ENCODE results near the gene CD19. TPM values are rescaled to one million over a fixed set of nuclear protein-coding genes. Genes with fewer than 3 reads are reported as not detected.
"Not testable (repeated sequence)": the region's sequence is repeated elsewhere in the genome, so short reads cannot be mapped to it uniquely, and the experiment has no call there.

The CD19 gene
- total RNA-seq, 2 experiments from 2014 or later: 131 to 139 TPM

DNA sequence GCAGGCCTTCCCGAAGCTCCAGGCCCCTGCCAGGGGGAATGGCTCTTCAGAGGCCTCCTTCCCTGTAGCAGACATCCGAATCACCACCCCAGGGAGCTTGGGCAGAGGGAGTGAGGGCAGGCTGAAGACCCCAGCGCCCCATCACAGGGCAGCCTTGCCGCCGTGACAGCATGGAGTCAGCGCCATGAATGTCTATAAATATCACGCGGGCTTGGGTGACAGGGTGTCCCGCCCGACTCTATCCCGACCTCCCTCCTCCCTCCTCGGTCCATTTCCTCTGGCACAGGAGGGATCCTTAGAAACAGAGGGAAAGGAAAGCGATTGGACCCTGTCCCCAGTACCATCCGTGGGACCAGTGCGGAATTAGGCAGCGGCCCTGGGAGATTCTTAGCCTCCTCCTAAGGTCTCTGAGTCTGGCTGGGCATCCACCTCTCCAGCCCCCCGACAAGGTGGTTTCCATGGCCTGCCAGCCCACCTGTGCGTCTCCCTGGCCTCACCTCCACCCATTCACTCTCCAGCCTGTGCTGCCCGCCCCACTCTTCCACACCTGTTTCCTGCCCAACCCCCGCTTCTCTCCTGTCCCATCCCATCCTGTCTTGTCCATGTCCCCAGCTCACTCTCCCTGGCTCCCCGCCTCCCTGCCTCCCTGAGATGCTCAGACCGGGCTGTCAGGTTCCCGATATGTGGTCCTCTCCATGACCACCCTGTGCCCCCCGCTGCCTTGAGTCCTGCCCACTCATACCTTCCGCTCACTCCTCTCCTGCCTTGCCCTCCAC lies 48.4 kb upstream of the CD19 start:
- no TSS peak for BruUV-seq (replicated peaks)
- no peak for DNase-seq (ENCODE audit: low spot score)
- Histone ChIP-seq H3K9me2 (ENCODE audit: insufficient read depth, low read length) (no peaks in the 10 kb centered on the region), H3K36me3 (ENCODE audit: insufficient read depth, low read length) (no peaks in the 10 kb centered on the region), H2AFZ (ENCODE audit: low read length) (no peak overlapping the region), H3K4me1 (ENCODE audit: insufficient read depth, low read length, poor library complexity, severe bottlenecking) (peaks cover 11% of the 10 kb centered on the region), H3K27ac (ENCODE audit: low read depth, low read length, poor library complexity, severe bottlenecking) (no peak overlapping the region), H3K4me3 (ENCODE audit: low read depth, low read length, poor library complexity, severe bottlenecking) (no peak overlapping the region), H3K4me2 (ENCODE audit: low read length) (no peak overlapping the region), H4K20me1 (ENCODE audit: insufficient read depth, low read length) (no peaks in the 10 kb centered on the region), H3K9me3 (ENCODE audit: low read length) (no peaks in the 10 kb centered on the region), H3K79me2 (ENCODE audit: insufficient read depth, low read depth, low read length) (peaks cover 6% of the 10 kb centered on the region; the same call in 1 of the 2 replicates)
- no peak for TF ChIP-seq EZH2phosphoT487 (IDR thresholded peaks at IDR 0.05; ENCODE audit: borderline replicate concordance, low read depth, low read length)
- TF ChIP-seq CTCF (conservative IDR thresholded peaks at IDR 0.05; ENCODE audit: low read length): no peak
- ChIA-PET POLR2A (no interaction called here), CTCF (ENCODE audit: unreplicated experiment) (no interaction called here)
- intact Hi-C loops (cut with micrococcal nuclease; ENCODE audit: unreplicated experiment): no loop called here

DNA sequence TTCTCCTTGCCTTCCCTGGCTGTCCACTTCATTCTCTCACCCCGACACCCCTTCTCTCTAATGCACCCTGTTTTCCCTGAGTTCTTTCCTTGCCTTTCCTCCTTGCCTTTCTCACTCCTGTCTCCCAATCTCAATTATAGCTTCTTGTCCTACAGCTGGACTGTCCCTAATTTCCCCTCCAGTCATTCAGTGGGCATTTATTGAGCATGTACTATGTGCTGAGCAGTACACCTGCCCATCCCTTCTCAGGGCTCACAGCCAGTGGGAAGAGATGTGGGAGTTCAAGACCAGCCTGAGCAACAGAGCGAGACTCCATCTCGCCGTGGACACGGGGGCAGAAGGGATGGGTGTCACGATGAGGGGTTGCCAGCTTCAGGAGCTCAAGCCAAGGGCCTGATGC lies 47.7 kb upstream of the CD19 start:
- peaks cover 2% of the 10 kb centered on the region; the same call in 1 of the 2 replicates for H3K79me2 ChIP-seq (ENCODE audit: insufficient read depth, low read depth, low read length)
- intact Hi-C loops (cut with micrococcal nuclease; ENCODE audit: unreplicated experiment): no loop called here
- no peak overlapping the region for H2AFZ ChIP-seq (ENCODE audit: low read length)
- ChIA-PET CTCF (ENCODE audit: unreplicated experiment) (interaction anchor here (0.5 kb wide), 1 partner anchor 39 kb away, joined by 4 read pairs; no protein-coding TSS in a partner anchor), POLR2A (no interaction called here)
- no peaks in the 10 kb centered on the region for H3K9me2 ChIP-seq (ENCODE audit: insufficient read depth, low read length)
- no peak overlapping the region for H3K4me2 ChIP-seq (ENCODE audit: low read length)
- BruUV-seq (replicated peaks): no TSS peak
- H3K27ac ChIP-seq (ENCODE audit: low read depth, low read length, poor library complexity, severe bottlenecking): no peak overlapping the region
- no peaks in the 10 kb centered on the region for H3K9me3 ChIP-seq (ENCODE audit: low read length)
- H4K20me1 ChIP-seq (ENCODE audit: insufficient read depth, low read length): no peaks in the 10 kb centered on the region
- no peak overlapping the region for H3K4me3 ChIP-seq (ENCODE audit: low read depth, low read length, poor library complexity, severe bottlenecking)
- no peak for TF ChIP-seq EZH2phosphoT487 (IDR thresholded peaks at IDR 0.05; ENCODE audit: borderline replicate concordance, low read depth, low read length)
- no peak for TF ChIP-seq CTCF (conservative IDR thresholded peaks at IDR 0.05; ENCODE audit: low read length)
- H3K36me3 ChIP-seq (ENCODE audit: insufficient read depth, low read length): no peaks in the 10 kb centered on the region
- no peak for DNase-seq (ENCODE audit: low spot score)
- H3K4me1 ChIP-seq (ENCODE audit: insufficient read depth, low read length, poor library complexity, severe bottlenecking): peaks cover 6% of the 10 kb centered on the region

DNA sequence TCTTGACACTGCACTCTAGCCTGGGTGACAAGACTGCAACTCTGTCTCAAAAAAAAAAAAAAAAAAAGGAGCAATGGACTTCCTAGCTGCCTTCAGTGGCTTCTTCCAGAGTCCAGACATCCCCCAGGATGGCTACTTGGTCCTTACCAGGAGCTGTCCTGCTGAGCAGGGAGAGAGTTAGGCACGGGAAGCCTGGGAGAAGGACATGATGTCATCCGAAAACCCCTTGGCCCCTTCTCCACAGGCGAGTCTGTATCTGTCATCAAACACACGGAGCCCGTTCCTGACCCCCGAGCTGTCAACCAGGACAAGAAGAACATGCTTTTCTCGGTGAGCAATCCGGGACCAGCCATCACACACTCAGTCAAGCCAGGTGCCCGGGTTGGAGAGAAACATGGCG lies 44.8 kb upstream of the CD19 start:
- no peak overlapping the region for H3K4me2 ChIP-seq (ENCODE audit: low read length)
- no peaks in the 10 kb centered on the region for H3K9me2 ChIP-seq (ENCODE audit: insufficient read depth, low read length)
- no peak for DNase-seq (ENCODE audit: low spot score)
- BruUV-seq (replicated peaks): no TSS peak
- H3K79me2 ChIP-seq (ENCODE audit: insufficient read depth, low read depth, low read length): no peaks in the 10 kb centered on the region
- no peak overlapping the region for H3K27ac ChIP-seq (ENCODE audit: low read depth, low read length, poor library complexity, severe bottlenecking)
- H2AFZ ChIP-seq (ENCODE audit: low read length): no peak overlapping the region
- no peak overlapping the region for H3K4me3 ChIP-seq (ENCODE audit: low read depth, low read length, poor library complexity, severe bottlenecking)
- ChIA-PET POLR2A (interaction anchor here (0.6 kb wide), 2 partner anchors 9 to 31 kb away, joined by 4 read pairs; no protein-coding TSS in a partner anchor), CTCF (ENCODE audit: unreplicated experiment) (no interaction called here)
- intact Hi-C loops (cut with micrococcal nuclease; ENCODE audit: unreplicated experiment): no loop called here
- no peaks in the 10 kb centered on the region for H3K4me1 ChIP-seq (ENCODE audit: insufficient read depth, low read length, poor library complexity, severe bottlenecking)
- no peaks in the 10 kb centered on the region for H3K9me3 ChIP-seq (ENCODE audit: low read length)
- H4K20me1 ChIP-seq (ENCODE audit: insufficient read depth, low read length): no peaks in the 10 kb centered on the region
- H3K36me3 ChIP-seq (ENCODE audit: insufficient read depth, low read length): no peaks in the 10 kb centered on the region
- TF ChIP-seq CTCF (conservative IDR thresholded peaks at IDR 0.05; ENCODE audit: low read length): no peak
- TF ChIP-seq EZH2phosphoT487 (IDR thresholded peaks at IDR 0.05; ENCODE audit: borderline replicate concordance, low read depth, low read length): no peak

- H4K20me1 ChIP-seq (ENCODE audit: insufficient read depth, low read length); BruUV-seq (replicated peaks); H3K4me1 ChIP-seq (ENCODE audit: insufficient read depth, low read length, poor library complexity, severe bottlenecking); H3K79me2 ChIP-seq (ENCODE audit: insufficient read depth, low read depth, low read length); H3K9me2 ChIP-seq (ENCODE audit: insufficient read depth, low read length); H3K4me3 ChIP-seq (ENCODE audit: low read depth, low read length, poor library complexity, severe bottlenecking); H3K9me3 ChIP-seq (ENCODE audit: low read length); H3K27ac ChIP-seq (ENCODE audit: low read depth, low read length, poor library complexity, severe bottlenecking); DNase-seq (ENCODE audit: low spot score); H2AFZ ChIP-seq (ENCODE audit: low read length); H3K4me2 ChIP-seq (ENCODE audit: low read length); CTCF ChIA-PET (ENCODE audit: unreplicated experiment); intact Hi-C loops (cut with micrococcal nuclease; ENCODE audit: unreplicated experiment): not testable (repeated sequence)
- POLR2A ChIA-PET: interaction anchor here (0.6 to 0.7 kb wide), 2 partner anchors 37 to 63 kb away, joined by 4 to 12 read pairs; no protein-coding TSS in a partner anchor
- peaks cover 16% of the 10 kb centered on the region; the same call in 1 of the 2 replicates for H3K36me3 ChIP-seq (ENCODE audit: insufficient read depth, low read length)
Observed at GRCh38 chr16:28890355-28890754, 41.4 kb upstream of the CD19 start.
